Cardiac atrium fibroblast (primary cell): ENCODE data around the gene KRTAP13-1. TPM values are rescaled to one million over a fixed set of nuclear protein-coding genes. Genes with fewer than 3 reads are reported as not detected.

Source experiments
- total RNA-seq: library from RNA; depleted of rRNA; stranded (reverse); fragments of >200 nt; gene quantifications from 2 replicates; pipeline ENCODE4 v1.2.3, GENCODE V29; 2015

KRTAP13-1 gene
- total RNA-seq: not detected in 2 replicates

GRCh38 chr21:30395731-30396130 lies at the start of gene KRTAP13-1:
TSS of gene KRTAP13-1 (plus strand) at chr21:30396031. CDS start at chr21:30396087, 56 bp downstream.

GRCh38 chr21:30348506-30348905 lies 47.3 kb upstream of the KRTAP13-1 start, which contains the start of gene KRTAP23-1:
TSS of gene KRTAP23-1 (minus strand) at chr21:30348606. CDS start at chr21:30348606, 0 bp downstream.

GRCh38 chr21:30372139-30372770 lies 23.6 kb upstream of the KRTAP13-1 start, which contains the start of gene KRTAP13-2:
TSS of gene KRTAP13-2 (minus strand) at chr21:30372271. CDS start at chr21:30372213, 58 bp downstream.

GRCh38 chr21:30425826-30426225 lies 30.0 kb downstream of the KRTAP13-1 start, which contains the start of gene KRTAP13-3:
TSS of gene KRTAP13-3 (minus strand) at chr21:30425926. CDS start at chr21:30425912, 14 bp downstream.

GRCh38 chr21:30430170-30430655 lies 34.4 kb downstream of the KRTAP13-1 start, which contains the start of gene KRTAP13-4:
TSS of gene KRTAP13-4 (plus strand) at chr21:30430220. CDS start at chr21:30430276, 56 bp downstream.

GRCh38 chr21:30439975-30440374 lies 44.1 kb downstream of the KRTAP13-1 start, which contains the start of gene KRTAP15-1:
TSS of gene KRTAP15-1 (plus strand) at chr21:30440275. CDS start at chr21:30440328, 53 bp downstream.

Other genes starting within 250 kb of the KRTAP13-1 start
- gene CLDN17, start 229.2 kb upstream of the KRTAP13-1 start, total RNA-seq: not detected in 2 replicates
- gene CLDN8, start 179.9 kb upstream of the KRTAP13-1 start, total RNA-seq: not detected in 2 replicates
- not detected in 2 replicates for gene KRTAP24-1, start 113.1 kb upstream of the KRTAP13-1 start, total RNA-seq
- gene KRTAP25-1, start 106.5 kb upstream of the KRTAP13-1 start, total RNA-seq: not detected in 2 replicates
- not detected in 2 replicates for gene KRTAP26-1, start 75.7 kb upstream of the KRTAP13-1 start, total RNA-seq
- not detected in 2 replicates for gene KRTAP27-1, start 58.3 kb upstream of the KRTAP13-1 start, total RNA-seq
- not detected in 2 replicates for gene KRTAP23-1, start 47.4 kb upstream of the KRTAP13-1 start, total RNA-seq
- gene KRTAP13-2, start 23.8 kb upstream of the KRTAP13-1 start, total RNA-seq: not detected in 2 replicates
- gene KRTAP13-3, start 29.9 kb downstream of the KRTAP13-1 start, total RNA-seq: not detected in 2 replicates
- not detected in 2 replicates for gene KRTAP13-4, start 34.2 kb downstream of the KRTAP13-1 start, total RNA-seq
- not detected in 2 replicates for gene KRTAP15-1, start 44.2 kb downstream of the KRTAP13-1 start, total RNA-seq
- not detected in 2 replicates for gene KRTAP19-1, start 84.3 kb downstream of the KRTAP13-1 start, total RNA-seq
- gene KRTAP19-2, start 91.4 kb downstream of the KRTAP13-1 start, total RNA-seq: not detected in 2 replicates
- gene KRTAP19-3, start 96.0 kb downstream of the KRTAP13-1 start, total RNA-seq: not detected in 2 replicates
- gene KRTAP19-4, start 101.1 kb downstream of the KRTAP13-1 start, total RNA-seq: not detected in 2 replicates
- not detected in 2 replicates for gene KRTAP19-5, start 106.1 kb downstream of the KRTAP13-1 start, total RNA-seq
- gene KRTAP19-6, start 145.8 kb downstream of the KRTAP13-1 start, total RNA-seq: not detected in 2 replicates
- not detected in 2 replicates for gene KRTAP19-7, start 165.3 kb downstream of the KRTAP13-1 start, total RNA-seq
- not detected in 2 replicates for gene KRTAP22-2, start 194.4 kb downstream of the KRTAP13-1 start, total RNA-seq
- not detected in 2 replicates for gene KRTAP6-3, start 196.4 kb downstream of the KRTAP13-1 start, total RNA-seq
- not detected in 2 replicates for gene KRTAP6-2, start 202.9 kb downstream of the KRTAP13-1 start, total RNA-seq
- not detected in 2 replicates for gene KRTAP22-1, start 205.1 kb downstream of the KRTAP13-1 start, total RNA-seq
- gene KRTAP6-1, start 217.9 kb downstream of the KRTAP13-1 start, total RNA-seq: not detected in 2 replicates
- gene KRTAP20-1, start 220.4 kb downstream of the KRTAP13-1 start, total RNA-seq: not detected in 2 replicates
- not detected in 2 replicates for gene KRTAP20-4, start 224.6 kb downstream of the KRTAP13-1 start, total RNA-seq
- gene KRTAP20-2, start 239.2 kb downstream of the KRTAP13-1 start, total RNA-seq: not detected in 2 replicates
- gene KRTAP20-3, start 246.8 kb downstream of the KRTAP13-1 start, total RNA-seq: not detected in 2 replicates